Nephron progenitor cell (in vitro differentiated cells): Measurements from ENCODE around the gene CDH22.

Source experiments
- DNase-seq: peaks from one replicate; pipeline ENCODE4 v3.0.0; 2021
- H3K27ac Mint-ChIP-seq: 2 replicates; pipeline ENCODE4 v1.8.0; 2021; ENCODE audit warnings: mild to moderate bottlenecking, moderate library complexity, mixed read lengths
- H3K27me3 Mint-ChIP-seq: 2 replicates; pipeline ENCODE4 v1.8.0; 2021; ENCODE audit warnings: mild to moderate bottlenecking, low read depth, mixed read lengths; ENCODE audit not compliant: poor library complexity
- H3K36me3 Mint-ChIP-seq: 2 replicates; pipeline ENCODE4 v1.8.0; 2021; ENCODE audit warnings: low read depth, mixed read lengths
- H3K4me1 Mint-ChIP-seq: 2 replicates; pipeline ENCODE4 v1.8.0; 2021; ENCODE audit warnings: mixed read lengths
- H3K4me3 Mint-ChIP-seq: 2 replicates; pipeline ENCODE4 v1.8.0; 2021; ENCODE audit warnings: mild to moderate bottlenecking, moderate library complexity, mixed read lengths
- H3K9me3 Mint-ChIP-seq: 2 replicates; pipeline ENCODE4 v1.8.0; 2021; ENCODE audit warnings: mild to moderate bottlenecking, moderate library complexity, mixed read lengths
- CTCF ChIP-seq: fragments of 200-600 bp; sonication (generic); IDR thresholded peaks from 2 replicates; pipeline ENCODE4 v1.5.0; 2021; ENCODE audit warnings: antibody characterized with exemption

CDH22 gene

GRCh38 chr20:46291401-46291800 is 16.9 kb downstream of the CDH22 start:
- Mint-ChIP-seq H3K27ac (no peak overlapping the region), H3K27me3 (peaks cover 51% of the 10 kb centered on the region), H3K4me3 (no peak overlapping the region), H3K9me3 (no peaks in the 10 kb centered on the region), H3K4me1 (no peaks in the 10 kb centered on the region), H3K36me3 (no peaks in the 10 kb centered on the region)
- DNase-seq = no peak
- no peak for TF ChIP-seq CTCF

GRCh38 chr20:46289432-46289831 is 18.9 kb downstream of the CDH22 start:
- Mint-ChIP-seq H3K4me3 (no peak overlapping the region), H3K4me1 (no peaks in the 10 kb centered on the region), H3K27ac (no peak overlapping the region), H3K27me3 (peaks cover 49% of the 10 kb centered on the region), H3K36me3 (no peaks in the 10 kb centered on the region), H3K9me3 (no peaks in the 10 kb centered on the region)
- DNase-seq = no peak
- no peak for TF ChIP-seq CTCF

DNA sequence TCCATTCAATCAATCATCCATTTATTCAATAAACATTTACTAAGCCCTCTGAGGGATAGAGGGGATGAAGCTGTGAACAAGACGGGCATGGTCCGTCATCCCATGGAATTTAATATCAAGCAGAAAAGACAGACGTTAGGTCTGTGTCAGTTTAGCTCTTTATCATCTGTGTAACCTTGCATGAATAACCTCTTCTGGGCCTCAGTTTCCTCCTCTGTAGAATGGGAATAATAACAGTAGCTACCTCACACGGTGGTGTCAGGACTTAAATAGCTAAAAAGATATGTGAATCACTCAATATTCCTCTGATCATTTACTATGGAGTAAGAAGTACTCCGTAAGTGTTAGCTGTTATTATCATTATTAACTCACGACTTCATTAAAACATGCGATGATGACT is 21.3 kb downstream of the CDH22 start:
- H3K36me3 Mint-ChIP-seq = no peaks in the 10 kb centered on the region
- DNase-seq = no peak
- peaks cover 5% of the 10 kb centered on the region for H3K4me1 Mint-ChIP-seq
- H3K27ac Mint-ChIP-seq = no peak overlapping the region
- peaks cover 51% of the 10 kb centered on the region for H3K27me3 Mint-ChIP-seq
- no peaks in the 10 kb centered on the region for H3K9me3 Mint-ChIP-seq
- no peak overlapping the region for H3K4me3 Mint-ChIP-seq
- TF ChIP-seq CTCF = no peak

- Mint-ChIP-seq H3K27ac (no peak overlapping the region), H3K9me3 (no peaks in the 10 kb centered on the region), H3K4me1 (peaks cover 7% of the 10 kb centered on the region), H3K4me3 (no peak overlapping the region), H3K36me3 (no peaks in the 10 kb centered on the region), H3K27me3 (peaks cover 49% of the 10 kb centered on the region)
- DNase-seq = no peak
- TF ChIP-seq CTCF = no peak
These were observed 21.9 kb downstream of the CDH22 start for GRCh38 chr20:46286382-46286781.

DNA sequence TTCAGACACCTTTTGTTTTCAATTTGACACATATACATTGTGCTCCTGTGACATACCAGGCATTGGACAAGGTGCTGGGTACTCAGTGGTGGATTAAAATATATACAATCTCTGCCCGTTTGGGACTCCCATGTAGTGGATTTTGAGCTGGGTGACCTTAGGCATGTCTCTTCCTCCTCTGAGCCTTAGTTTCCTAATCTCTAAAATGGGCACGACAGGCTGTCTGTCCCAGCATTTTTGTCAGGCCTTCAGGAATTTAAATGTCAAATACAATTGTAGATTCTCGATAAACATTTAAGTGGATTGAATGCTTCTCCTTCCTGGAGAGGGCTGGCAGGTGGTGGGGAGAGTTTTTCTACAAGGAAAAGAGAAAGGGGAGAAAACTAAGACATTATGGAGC is 22.6 kb downstream of the CDH22 start:
- H3K27ac Mint-ChIP-seq = no peak overlapping the region
- no peaks in the 10 kb centered on the region for H3K9me3 Mint-ChIP-seq
- DNase-seq = no peak
- no peak for TF ChIP-seq CTCF
- H3K27me3 Mint-ChIP-seq = peaks cover 50% of the 10 kb centered on the region
- H3K4me1 Mint-ChIP-seq = peaks cover 7% of the 10 kb centered on the region
- no peak overlapping the region for H3K4me3 Mint-ChIP-seq
- no peaks in the 10 kb centered on the region for H3K36me3 Mint-ChIP-seq

DNA sequence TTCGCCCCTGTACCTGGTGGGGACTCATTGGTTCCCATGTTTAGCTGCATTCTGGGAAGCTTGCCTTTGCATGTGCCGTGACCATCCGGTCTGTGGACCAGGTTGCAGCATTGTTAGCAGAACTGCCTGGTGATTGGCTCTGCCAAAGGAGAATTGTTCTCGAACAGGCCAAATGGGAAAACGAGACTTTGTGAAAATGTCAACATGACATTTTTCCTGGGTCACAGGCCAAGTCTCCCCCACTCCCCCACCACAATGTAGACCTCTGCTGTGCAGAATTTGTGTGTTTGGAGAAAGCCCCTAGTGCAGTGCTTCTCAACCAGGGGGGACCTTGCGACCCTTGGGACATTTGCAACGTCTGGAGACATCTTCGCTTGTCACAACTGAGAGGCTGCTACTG is 23.2 kb downstream of the CDH22 start:
- peaks cover 7% of the 10 kb centered on the region for H3K4me1 Mint-ChIP-seq
- no peak for DNase-seq
- H3K27ac Mint-ChIP-seq = no peak overlapping the region
- no peaks in the 10 kb centered on the region for H3K36me3 Mint-ChIP-seq
- no peak overlapping the region for H3K4me3 Mint-ChIP-seq
- H3K9me3 Mint-ChIP-seq = no peaks in the 10 kb centered on the region
- H3K27me3 Mint-ChIP-seq = peaks cover 47% of the 10 kb centered on the region
- TF ChIP-seq CTCF = no peak
